ENCODE data around the gene COL9A3.
"Not testable (repeated sequence)": the region's sequence is repeated elsewhere in the genome, so short reads cannot be mapped to it uniquely, and the experiment has no call there.

COL9A3 gene

GRCh38 chr20:62861726-62862336, 45.0 kb downstream of the COL9A3 start, which contains the start of gene TCFL5:
Gene TCFL5, minus strand, starts transcription at chr20:62861822. Its CDS starts 152 bp downstream, at chr20:62861670.
- DNase-seq = no peak

GRCh38 chr20:62864207-62864606, 47.4 kb downstream of the COL9A3 start:
- no peak for DNase-seq

- no peak for DNase-seq
Observed at GRCh38 chr20:62872184-62872847, 55.5 kb downstream of the COL9A3 start.

GRCh38 chr20:62872862-62873261, 56.0 kb downstream of the COL9A3 start:
- DNase-seq = no peak

GRCh38 chr20:62873280-62873679, 56.4 kb downstream of the COL9A3 start:
- no peak for DNase-seq

GRCh38 chr20:62873681-62874031, 56.8 kb downstream of the COL9A3 start:
- not testable (repeated sequence) for DNase-seq

- no peak for DNase-seq
Observed at GRCh38 chr20:62874964-62875344, 58.1 kb downstream of the COL9A3 start.

GRCh38 chr20:62875419-62876361, 58.8 kb downstream of the COL9A3 start:
- DNase-seq = peak; percentile 43

- no peak for DNase-seq
Observed at GRCh38 chr20:62876501-62876901, 59.7 kb downstream of the COL9A3 start.

GRCh38 chr20:62876902-62877816, 60.3 kb downstream of the COL9A3 start:
- DNase-seq = no peak

GRCh38 chr20:62878244-62879038, 61.6 kb downstream of the COL9A3 start:
- DNase-seq = no peak

- DNase-seq = no peak
Observed at GRCh38 chr20:62879275-62880146, 62.7 kb downstream of the COL9A3 start.

- DNase-seq = no peak
Observed at GRCh38 chr20:62880147-62880934, 63.5 kb downstream of the COL9A3 start.

GRCh38 chr20:62880935-62881661, 64.2 kb downstream of the COL9A3 start:
- DNase-seq = no peak

GRCh38 chr20:62881662-62882395, 65.0 kb downstream of the COL9A3 start:
- DNase-seq = no peak

- DNase-seq = no peak
Observed at GRCh38 chr20:62882426-62882825, 65.6 kb downstream of the COL9A3 start.

GRCh38 chr20:62884556-62884955, 67.7 kb downstream of the COL9A3 start:
- DNase-seq = no peak

Measured in NCI-H446 treated with DMSO at 0.1 percent for 48 hours (cell line).